ENCODE data around the gene RASD1.

Gene RASD1

GRCh38 chr17:17514993-17515933, 19.1 kb upstream of the RASD1 start:
- no peak for TF ChIP-seq CTCF (IDR thresholded peaks at IDR 0.05; ENCODE audit: low read depth, low read length, missing control alignments)
- H3K4me3 ChIP-seq (ENCODE audit: low read depth, low read length), result no peak overlapping the region
- DNase-seq (ENCODE audit: low read depth), result peak; percentile 90
- in situ Hi-C loops (cut with HindIII; ENCODE audit: low sequenced_read_pairs), result no loop called here

GRCh38 chr17:17514361-17514992, 18.3 kb upstream of the RASD1 start:
- DNase-seq (ENCODE audit: low read depth), result no peak
- in situ Hi-C loops (cut with HindIII; ENCODE audit: low sequenced_read_pairs), result no loop called here
- no peak overlapping the region for H3K4me3 ChIP-seq (ENCODE audit: low read depth, low read length)
- no peak for TF ChIP-seq CTCF (IDR thresholded peaks at IDR 0.05; ENCODE audit: low read depth, low read length, missing control alignments)

- TF ChIP-seq CTCF (IDR thresholded peaks at IDR 0.05; ENCODE audit: low read depth, low read length, missing control alignments), result no peak
- in situ Hi-C loops (cut with HindIII; ENCODE audit: low sequenced_read_pairs), result no loop called here
- no peak for DNase-seq (ENCODE audit: low read depth)
- no peak overlapping the region for H3K4me3 ChIP-seq (ENCODE audit: low read depth, low read length)
These were observed 17.4 kb upstream of the RASD1 start for GRCh38 chr17:17513626-17514025.

- DNase-seq (ENCODE audit: low read depth), result no peak
- in situ Hi-C loops (cut with HindIII; ENCODE audit: low sequenced_read_pairs), result no loop called here
- no peak overlapping the region for H3K4me3 ChIP-seq (ENCODE audit: low read depth, low read length)
- no peak for TF ChIP-seq CTCF (IDR thresholded peaks at IDR 0.05; ENCODE audit: low read depth, low read length, missing control alignments)
These were observed 16.7 kb upstream of the RASD1 start for GRCh38 chr17:17512866-17513265.

- no peak for TF ChIP-seq CTCF (IDR thresholded peaks at IDR 0.05; ENCODE audit: low read depth, low read length, missing control alignments)
- in situ Hi-C loops (cut with HindIII; ENCODE audit: low sequenced_read_pairs), result no loop called here
- no peak overlapping the region for H3K4me3 ChIP-seq (ENCODE audit: low read depth, low read length)
- peak; percentile 93 for DNase-seq (ENCODE audit: low read depth)
These were observed 16.0 kb upstream of the RASD1 start for GRCh38 chr17:17511881-17512858.

- no peak for DNase-seq (ENCODE audit: low read depth)
- TF ChIP-seq CTCF (IDR thresholded peaks at IDR 0.05; ENCODE audit: low read depth, low read length, missing control alignments), result peak; percentile 4
- H3K4me3 ChIP-seq (ENCODE audit: low read depth, low read length), result no peak overlapping the region
- in situ Hi-C loops (cut with HindIII; ENCODE audit: low sequenced_read_pairs), result no loop called here
These were observed 15.1 kb upstream of the RASD1 start for GRCh38 chr17:17511293-17511741.

Data from astrocyte of the cerebellum (primary cell).